A549 (cell line): ENCODE results near the gene RAB12. TPM values are rescaled to one million over a fixed set of nuclear protein-coding genes. Genes with fewer than 3 reads are reported as not detected.

Experiments
- ATAC-seq, 2 experiments: fragments of 200-7000 bp in 1 of 2; fragments of >200 bp in 1 of 2; cut with Nextera tagmentation in 1 of 2; cut with Tn5 transposase in 1 of 2; 3 replicates each; pipeline versions ENCODE4 v1.8.0 to v1.9.1; 2018 to 2020; ENCODE audit warnings: mild to moderate bottlenecking in 1 of 2, moderate library complexity in 1 of 2
- CTCF ChIA-PET: fragments of 300-600 bp; sonication (Branson Sonifier 250); formaldehyde crosslinking; extraction: SDS; loops from one replicate; lab custom pipeline; 2021; ENCODE audit warnings: antibody characterized with exemption, inconsistent platforms; lab: Yijun Ruan, JAX
- POLR2A ChIA-PET: fragments of 350-600 bp; formaldehyde crosslinking; extraction: SDS; loops from one replicate; lab custom pipeline; 2021; ENCODE audit warnings: antibody characterized with exemption, inconsistent platforms; lab: Yijun Ruan, JAX
- DNase-seq, 2 experiments: peaks; one replicate each; pipeline versions ENCODE4 v3.0.0 to v3.0.0-alpha.2; 2011 to 2016; ENCODE audit warnings: low read depth in 1 of 2, low spot score in 1 of 2
- FAIRE-seq: peaks from 2 replicates; lab custom pipeline; 2011; peaks lifted over from hg19 to GRCh38; lab: Jason Lieb, UNC
- H3K27ac ChIP-seq, 2 experiments: fragments of >200 bp; sonication (Bioruptor Twin); formaldehyde crosslinking; 3 replicates each; pipeline ENCODE4 v1.5.1; 2016 to 2017
- H3K4me1 ChIP-seq: fragments of >200 bp; sonication (Bioruptor Twin); formaldehyde crosslinking; 3 replicates; pipeline ENCODE4 v1.6.1; 2016
- H3K4me2 ChIP-seq: fragments of >200 bp; sonication (Bioruptor Twin); formaldehyde crosslinking; 3 replicates; pipeline ENCODE4 v1.6.1; 2016
- H3K4me3 ChIP-seq: fragments of >200 bp; sonication (Bioruptor Twin); formaldehyde crosslinking; 3 replicates; pipeline ENCODE4 v1.5.1; 2016
- H3K9me3 ChIP-seq: fragments of >200 bp; sonication (Bioruptor Twin); formaldehyde crosslinking; 3 replicates; pipeline ENCODE4 v1.6.1; 2016
- BHLHE40 ChIP-seq: IDR thresholded peaks from 2 replicates; pipeline ENCODE4 v1.6.1; 2012; ENCODE audit warnings: low read depth, low read length, inconsistent platforms
- CBX2 ChIP-seq: fragments of 200-600 bp; sonication (generic); IDR thresholded peaks from 2 replicates; pipeline ENCODE4 v1.6.1; 2016; ENCODE audit warnings: low read depth, mild to moderate bottlenecking, borderline replicate concordance
- CEBPB ChIP-seq, 2 experiments: fragments of >200 bp in 1 of 2; sonication (Bioruptor Twin) in 1 of 2; formaldehyde crosslinking in 1 of 2; IDR thresholded peaks; 2 replicates each; pipeline ENCODE4 v1.6.1; 2012 to 2016
- CHD2 ChIP-seq: fragments of 150-350 bp; IDR thresholded peaks from 2 replicates; pipeline ENCODE4 v1.6.1; 2014; ENCODE audit warnings: low read length; ENCODE audit not compliant: partially characterized antibody
- CHD4 ChIP-seq: fragments of 200-600 bp; sonication (generic); IDR thresholded peaks from 2 replicates; pipeline ENCODE4 v1.6.1; 2016; ENCODE audit warnings: antibody characterized with exemption, mild to moderate bottlenecking, borderline replicate concordance
- E2F6 ChIP-seq: IDR thresholded peaks from 2 replicates; pipeline ENCODE4 v1.6.1; 2012; ENCODE audit warnings: low read depth, borderline replicate concordance
- EHMT2 ChIP-seq: fragments of 200-600 bp; sonication (generic); IDR thresholded peaks from 2 replicates; pipeline ENCODE4 v1.6.1; 2016; ENCODE audit warnings: antibody characterized with exemption, low read depth, mild to moderate bottlenecking, moderate library complexity
- EP300 ChIP-seq, 2 experiments: fragments of >200 bp; sonication (Bioruptor Twin); formaldehyde crosslinking; IDR thresholded peaks; 2 replicates in 1 of 2; 3 replicates in 1 of 2; pipeline ENCODE4 v1.6.1; 2016 to 2017
- ESRRA ChIP-seq: fragments of 150-350 bp; IDR thresholded peaks from 2 replicates; pipeline ENCODE4 v1.6.1; 2014; ENCODE audit warnings: mild to moderate bottlenecking, low read length, borderline replicate concordance
- FOSL2 ChIP-seq, 2 experiments: fragments of 450-650 bp in 1 of 2; fragments of >200 bp in 1 of 2; sonication (Bioruptor Twin) in 1 of 2; formaldehyde crosslinking; IDR thresholded peaks; 2 replicates each; pipeline versions ENCODE4 v1.5.0 to v1.6.1; 2016 to 2020; ENCODE audit warnings: mild to moderate bottlenecking in 1 of 2, moderate library complexity in 1 of 2
- GATA3 ChIP-seq: IDR thresholded peaks from 2 replicates; pipeline ENCODE4 v1.6.1; 2012; ENCODE audit warnings: borderline replicate concordance
- HES2 ChIP-seq: fragments of >200 bp; sonication (Bioruptor Twin); formaldehyde crosslinking; IDR thresholded peaks from 2 replicates; pipeline ENCODE4 v1.6.1; 2016
- HEYL ChIP-seq: fragments of 250-450 bp; sonication (Bioruptor Pico); IDR thresholded peaks from 2 replicates; pipeline ENCODE4 v1.8.0; 2021; ENCODE audit warnings: mild to moderate bottlenecking, moderate library complexity
- HOXA7 ChIP-seq: fragments of 250-450 bp; sonication (Bioruptor Pico); IDR thresholded peaks from 2 replicates; pipeline ENCODE4 v1.5.0; 2020; ENCODE audit warnings: mild to moderate bottlenecking, moderate library complexity
- HOXB5 ChIP-seq: fragments of 250-450 bp; sonication (Bioruptor Pico); IDR thresholded peaks from 2 replicates; pipeline ENCODE4 v1.5.0; 2020; ENCODE audit warnings: mild to moderate bottlenecking, moderate library complexity
- JUN ChIP-seq, 2 experiments: fragments of >200 bp; sonication (Bioruptor Twin); formaldehyde crosslinking; IDR thresholded peaks; 2 replicates in 1 of 2; 3 replicates in 1 of 2; pipeline ENCODE4 v1.6.1; 2016 to 2017
- JUNB ChIP-seq: fragments of >200 bp; sonication (Bioruptor Twin); formaldehyde crosslinking; IDR thresholded peaks from 2 replicates; pipeline ENCODE4 v1.6.1; 2016
- KDM1A ChIP-seq: fragments of 200-600 bp; sonication (generic); IDR thresholded peaks from 2 replicates; pipeline ENCODE4 v1.6.1; 2016; ENCODE audit warnings: low read depth, mild to moderate bottlenecking
- KDM5A ChIP-seq: fragments of 200-600 bp; sonication (generic); IDR thresholded peaks from 2 replicates; pipeline ENCODE4 v1.6.1; 2016; ENCODE audit warnings: antibody characterized with exemption, mild to moderate bottlenecking
- MAZ ChIP-seq: fragments of 150-350 bp; IDR thresholded peaks from 2 replicates; pipeline ENCODE4 v1.6.1; 2014; ENCODE audit warnings: antibody characterized with exemption, low read depth, low read length, borderline replicate concordance
- PBX3 ChIP-seq: IDR thresholded peaks from 2 replicates; pipeline ENCODE4 v1.6.1; 2012
- POLR2A ChIP-seq: IDR thresholded peaks from 2 replicates; pipeline ENCODE4 v1.6.1; 2012; ENCODE audit warnings: mild to moderate bottlenecking, low read length
- RFX5 ChIP-seq: fragments of 450-650 bp; IDR thresholded peaks from 2 replicates; pipeline ENCODE4 v1.7.1; 2014; ENCODE audit warnings: antibody characterized with exemption, mild to moderate bottlenecking, moderate library complexity
- RNF2 ChIP-seq: fragments of 200-600 bp; sonication (generic); IDR thresholded peaks from 2 replicates; pipeline ENCODE4 v1.6.1; 2016; ENCODE audit warnings: low read depth, mild to moderate bottlenecking, antibody characterized with exemption, moderate library complexity, borderline replicate concordance
- SMC3 ChIP-seq: fragments of >200 bp; sonication (Bioruptor Twin); formaldehyde crosslinking; IDR thresholded peaks from 3 replicates; pipeline ENCODE4 v1.6.1; 2018; ENCODE audit warnings: inconsistent platforms
- SREBF2 ChIP-seq: fragments of 450-650 bp; IDR thresholded peaks from 2 replicates; pipeline ENCODE4 v1.6.1; 2014; ENCODE audit warnings: mild to moderate bottlenecking, moderate library complexity
- ZC3H11A ChIP-seq: fragments of 450-650 bp; IDR thresholded peaks from 2 replicates; pipeline ENCODE4 v1.6.1; 2014; ENCODE audit warnings: antibody characterized with exemption, mild to moderate bottlenecking
- ZNF302 ChIP-seq: fragments of 250-450 bp; sonication (Bioruptor Pico); IDR thresholded peaks from 2 replicates; pipeline ENCODE4 v1.9.0; 2021; ENCODE audit warnings: inconsistent platforms, mild to moderate bottlenecking, moderate library complexity
- ZSCAN20 ChIP-seq: fragments of 250-450 bp; sonication (Bioruptor Pico); IDR thresholded peaks from 2 replicates; pipeline ENCODE4 v1.8.0; 2022; ENCODE audit warnings: mild to moderate bottlenecking, moderate library complexity
- WGBS: methylation state at CpG from one replicate; pipeline ENCODE4 v1.1.6; 2017; ENCODE audit errors: missing lambda C conversion rate; 5-methylcytosine and 5-hydroxymethylcytosine counted together
- polyA plus RNA-seq, 4 experiments: library from polyadenylated mRNA; depleted of rRNA in 3 of 4; stranded (reverse); fragments of >200 nt; fragmentation: RNase III in 1 of 4; extraction: RNeasy Plus Mini Kit Qiagen cat#74134 plus additional on column Dnase treatment in 1 of 4; gene quantifications; 2 replicates in 3 of 4; 3 replicates in 1 of 4; pipeline ENCODE4 v1.2.3, GENCODE V29; 2011 to 2017
- TF ChIP-seq, protein P1 (sequence below): fragments of >200 bp; sonication (Bioruptor Twin); formaldehyde crosslinking; IDR thresholded peaks from 3 replicates; pipeline ENCODE4 v1.6.1; 2016
- TF ChIP-seq, protein P2 (sequence below): fragments of 250-450 bp; sonication (Bioruptor Pico); IDR thresholded peaks from 2 replicates; pipeline ENCODE4 v1.5.0; 2020; ENCODE audit warnings: low read depth, mild to moderate bottlenecking, moderate library complexity

RAB12 gene
- polyA plus RNA-seq, 2 of the 4 experiments (the other 2 are of a cell fraction) = 23.4 to 31.3 TPM

DNA sequence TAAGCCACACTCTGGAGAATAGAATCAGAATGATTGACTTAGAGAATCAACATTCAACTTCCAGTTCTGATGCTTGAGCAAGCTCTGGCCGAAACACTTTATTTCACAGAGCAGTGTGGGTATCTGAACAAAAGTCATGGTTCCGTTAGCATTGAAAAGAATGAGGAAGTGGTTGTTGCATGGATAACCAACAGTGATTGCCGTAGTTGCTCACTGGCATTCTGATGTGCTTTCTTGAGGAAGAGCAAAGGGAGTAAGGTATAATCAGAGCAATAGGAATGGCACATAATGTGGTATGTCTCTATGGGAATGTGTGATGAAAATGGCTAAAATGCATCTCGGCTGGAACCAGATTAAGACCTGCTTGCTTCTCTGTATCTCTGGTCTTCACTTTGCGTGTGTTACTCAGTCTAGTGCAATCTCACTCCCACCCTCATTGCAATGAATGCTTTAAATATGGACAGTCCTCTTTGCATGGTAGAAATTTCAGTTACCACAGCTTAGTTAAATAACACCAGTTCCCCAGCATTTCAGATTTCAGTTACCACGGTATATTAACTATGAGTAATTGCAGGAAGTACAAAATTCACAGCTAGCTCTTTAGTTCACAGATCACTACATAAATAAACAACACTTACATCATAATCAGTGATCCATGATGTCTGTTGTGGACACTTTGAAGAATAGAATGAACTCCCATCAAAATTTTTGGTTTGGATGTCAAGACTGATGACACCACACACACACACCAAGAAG is 7.8 kb upstream of the RAB12 start:
- TF ChIP-seq KDM5A (no peak), CHD4 (no peak), HEYL (no peak), ZC3H11A (no peak), PBX3 (no peak), GATA3 (no peak), RNF2 (no peak), ZSCAN20 (CRISPR knock-in tag) (no peak), EP300 (IDR thresholded peaks at IDR 0.05) (no peak), JUNB (no peak), MAZ (no peak), HES2 (no peak), HOXB5 (CRISPR knock-in tag) (no peak), SREBF2 (no peak), CEBPB (IDR thresholded peaks at IDR 0.05) (no peak), ESRRA (no peak), BHLHE40 (no peak), ZNF302 (CRISPR knock-in tag) (no peak)
- TF ChIP-seq, protein P1, sequence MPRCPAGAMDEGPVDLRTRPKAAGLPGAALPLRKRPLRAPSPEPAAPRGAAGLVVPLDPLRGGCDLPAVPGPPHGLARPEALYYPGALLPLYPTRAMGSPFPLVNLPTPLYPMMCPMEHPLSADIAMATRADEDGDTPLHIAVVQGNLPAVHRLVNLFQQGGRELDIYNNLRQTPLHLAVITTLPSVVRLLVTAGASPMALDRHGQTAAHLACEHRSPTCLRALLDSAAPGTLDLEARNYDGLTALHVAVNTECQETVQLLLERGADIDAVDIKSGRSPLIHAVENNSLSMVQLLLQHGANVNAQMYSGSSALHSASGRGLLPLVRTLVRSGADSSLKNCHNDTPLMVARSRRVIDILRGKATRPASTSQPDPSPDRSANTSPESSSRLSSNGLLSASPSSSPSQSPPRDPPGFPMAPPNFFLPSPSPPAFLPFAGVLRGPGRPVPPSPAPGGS = no peak
- CTCF ChIA-PET = interaction anchor here (1.5 kb wide), 1 partner anchor 8 kb away, joined by 6 read pairs; the partner anchor contains the start of gene RAB12
- no peak for ATAC-seq
- no peak for FAIRE-seq
- no peaks in the 10 kb centered on the region for H3K9me3 ChIP-seq
- WGBS = 54% methylated on average over 6 of the region's 6 CpGs
- no peak for DNase-seq
- POLR2A ChIA-PET = no interaction called here
- no peaks in the 10 kb centered on the region for H3K4me1 ChIP-seq
- H3K4me3 ChIP-seq = no peak overlapping the region
- H3K27ac ChIP-seq = no peak overlapping the region
- H3K4me2 ChIP-seq = no peak overlapping the region

DNA sequence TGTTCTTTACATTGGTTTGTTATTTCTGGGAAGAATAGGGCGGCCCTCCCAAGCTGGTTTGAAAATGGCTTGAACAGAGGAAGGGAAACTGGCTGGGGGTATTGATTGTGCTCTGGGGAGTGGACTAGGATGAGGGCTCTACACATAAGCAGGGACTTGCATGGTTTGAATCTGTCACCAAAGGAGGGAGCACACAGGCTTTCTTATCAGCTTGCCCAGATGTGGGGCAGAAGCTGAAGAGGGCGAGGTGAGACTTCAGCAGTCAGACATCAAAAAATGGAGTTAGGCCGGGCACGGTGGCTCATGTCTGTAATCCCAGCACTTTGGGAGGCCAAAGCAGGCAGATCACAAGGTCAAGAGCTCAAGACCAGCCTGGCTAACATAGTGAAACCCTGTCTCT is 7.2 kb upstream of the RAB12 start:
- H3K4me3 ChIP-seq = no peak overlapping the region
- DNase-seq (no peak), ATAC-seq (no peak), FAIRE-seq (no peak)
- H3K4me1 ChIP-seq = no peaks in the 10 kb centered on the region
- ChIA-PET POLR2A (no interaction called here), CTCF (no interaction called here)
- no peak overlapping the region for H3K27ac ChIP-seq
- WGBS = 53% methylated on average over 4 of the region's 4 CpGs
- no peak for TF ChIP-seq KDM5A
- TF ChIP-seq CBX2 = no peak
- no peak for TF ChIP-seq HEYL
- TF ChIP-seq HES2 = no peak
- no peak for TF ChIP-seq RNF2
- no peak for TF ChIP-seq KDM1A
- no peak for TF ChIP-seq RFX5
- TF ChIP-seq SMC3 = no peak
- no peak for TF ChIP-seq EHMT2
- no peak for TF ChIP-seq FOSL2 (IDR thresholded peaks at IDR 0.05)
- TF ChIP-seq FOSL2 (CRISPR knock-in tag; IDR thresholded peaks at IDR 0.05) = no peak
- TF ChIP-seq JUNB = no peak
- TF ChIP-seq HOXA7 (CRISPR knock-in tag) = no peak
- no peak for TF ChIP-seq CHD2
- TF ChIP-seq SREBF2 = no peak
- no peak for TF ChIP-seq ZSCAN20 (CRISPR knock-in tag)
- TF ChIP-seq EP300 (IDR thresholded peaks at IDR 0.05) = no peak
- TF ChIP-seq E2F6 = no peak
- no peak for TF ChIP-seq JUN (IDR thresholded peaks at IDR 0.05)
- TF ChIP-seq, protein P2, sequence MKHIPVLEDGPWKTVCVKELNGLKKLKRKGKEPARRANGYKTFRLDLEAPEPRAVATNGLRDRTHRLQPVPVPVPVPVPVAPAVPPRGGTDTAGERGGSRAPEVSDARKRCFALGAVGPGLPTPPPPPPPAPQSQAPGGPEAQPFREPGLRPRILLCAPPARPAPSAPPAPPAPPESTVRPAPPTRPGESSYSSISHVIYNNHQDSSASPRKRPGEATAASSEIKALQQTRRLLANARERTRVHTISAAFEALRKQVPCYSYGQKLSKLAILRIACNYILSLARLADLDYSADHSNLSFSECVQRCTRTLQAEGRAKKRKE (CRISPR knock-in tag) = no peak
- TF ChIP-seq POLR2A = no peak
- no peak overlapping the region for H3K4me2 ChIP-seq
- H3K9me3 ChIP-seq = no peaks in the 10 kb centered on the region
